Calu3 (cell line): Measurements from ENCODE around the gene GMPR2. TPM values are rescaled to one million over a fixed set of nuclear protein-coding genes. Genes with fewer than 3 reads are reported as not detected.

ENCODE experiments used
- BruUV-seq: library from RNA; stranded (reverse); fragments of 400-500 nt; replicated peaks from 2 replicates; lab custom pipeline; 2021; lab: Mats Ljungman, UMichigan
- CTCF ChIA-PET: fragments of 300-600 bp; sonication (Branson Sonifier 250); formaldehyde crosslinking; loops from one replicate; lab custom pipeline; 2022; ENCODE audit warnings: antibody characterized with exemption; lab: Charles Lee
- DNase-seq: peaks from one replicate; pipeline ENCODE4 v3.0.0; 2022
- H3K27ac Mint-ChIP-seq: one replicate; pipeline ENCODE4 v1.8.0; 2022; ENCODE audit warnings: mixed read lengths; ENCODE audit not compliant: unreplicated experiment
- H3K27me3 Mint-ChIP-seq: one replicate; pipeline ENCODE4 v1.8.0; 2022; ENCODE audit warnings: mixed read lengths; ENCODE audit not compliant: unreplicated experiment
- H3K36me3 Mint-ChIP-seq: one replicate; pipeline ENCODE4 v1.8.0; 2022; ENCODE audit warnings: mild to moderate bottlenecking, moderate library complexity, mixed read lengths; ENCODE audit not compliant: insufficient read depth, unreplicated experiment
- H3K4me1 Mint-ChIP-seq: one replicate; pipeline ENCODE4 v1.8.0; 2022; ENCODE audit warnings: mild to moderate bottlenecking, low read depth, mixed read lengths; ENCODE audit not compliant: unreplicated experiment
- H3K4me3 Mint-ChIP-seq: one replicate; pipeline ENCODE4 v1.8.0; 2022; ENCODE audit warnings: mild to moderate bottlenecking, low read depth, moderate library complexity, mixed read lengths; ENCODE audit not compliant: unreplicated experiment
- H3K9me3 Mint-ChIP-seq: one replicate; pipeline ENCODE4 v1.8.0; 2022; ENCODE audit warnings: low read depth, mixed read lengths; ENCODE audit not compliant: unreplicated experiment
- intact Hi-C: fragments of 100-400 bp; cut with micrococcal nuclease; formaldehyde crosslinking; loops from one replicate; pipeline ENCODE4 v1.10.0; 2022; ENCODE audit not compliant: unreplicated experiment
- total RNA-seq: library from RNA; stranded (reverse); gene quantifications from 2 replicates; pipeline ENCODE4 v1.2.3, GENCODE V29; 2022
- TF ChIP-seq, protein P1 (sequence below): fragments of 200-600 bp; IDR thresholded peaks from one replicate; pipeline ENCODE4 v1.8.0; 2022; ENCODE audit warnings: antibody characterized with exemption; ENCODE audit not compliant: unreplicated experiment

The GMPR2 gene
- total RNA-seq, 1 experiment from 2014 or later = 63.4 TPM

DNA sequence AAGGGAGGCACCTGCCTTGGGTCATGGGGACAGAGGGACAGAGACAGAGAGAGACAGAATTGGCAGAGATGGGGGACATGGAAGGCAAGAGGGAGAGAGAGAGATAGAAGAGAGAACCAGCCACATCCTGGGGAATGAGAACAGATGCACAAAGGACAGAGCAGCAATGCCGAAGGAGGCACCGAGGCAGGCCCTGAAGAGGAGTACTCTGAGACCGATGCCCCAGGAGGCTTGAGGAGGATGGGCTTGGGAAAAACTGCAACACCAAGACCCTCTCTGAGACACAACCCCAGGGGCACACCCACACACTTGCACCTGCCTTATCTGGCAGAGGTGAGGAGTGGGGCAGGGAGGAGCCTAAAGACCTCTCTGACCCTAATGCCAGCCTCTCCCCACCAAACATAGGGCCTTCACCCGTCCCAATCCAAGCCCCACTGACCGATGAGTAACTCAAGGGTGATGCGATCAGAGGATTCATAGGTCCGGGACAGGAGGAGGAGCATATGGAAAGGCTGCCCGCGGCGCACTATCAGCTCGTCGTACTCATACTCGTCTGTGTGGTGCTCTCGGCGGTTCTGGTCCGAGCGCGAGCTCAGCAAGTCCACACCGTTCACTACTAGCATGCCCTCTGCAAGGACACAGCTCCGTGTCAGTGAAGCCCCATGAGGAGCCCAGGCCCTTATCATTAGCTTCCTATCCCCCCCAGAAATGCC, 28.7 kb downstream of the GMPR2 start:
- intact Hi-C loops = no loop called here
- Mint-ChIP-seq H3K27ac (no peak overlapping the region), H3K9me3 (no peaks in the 10 kb centered on the region), H3K36me3 (no peaks in the 10 kb centered on the region), H3K27me3 (no peaks in the 10 kb centered on the region), H3K4me3 (no peak overlapping the region), H3K4me1 (no peaks in the 10 kb centered on the region)
- BruUV-seq = no TSS peak
- CTCF ChIA-PET = interaction anchor here (0.6 kb wide), 2 partner anchors 18 to 56 kb away, joined by 3 to 4 read pairs; partner anchors contain the start of gene TSSK4
- TF ChIP-seq, protein P1, sequence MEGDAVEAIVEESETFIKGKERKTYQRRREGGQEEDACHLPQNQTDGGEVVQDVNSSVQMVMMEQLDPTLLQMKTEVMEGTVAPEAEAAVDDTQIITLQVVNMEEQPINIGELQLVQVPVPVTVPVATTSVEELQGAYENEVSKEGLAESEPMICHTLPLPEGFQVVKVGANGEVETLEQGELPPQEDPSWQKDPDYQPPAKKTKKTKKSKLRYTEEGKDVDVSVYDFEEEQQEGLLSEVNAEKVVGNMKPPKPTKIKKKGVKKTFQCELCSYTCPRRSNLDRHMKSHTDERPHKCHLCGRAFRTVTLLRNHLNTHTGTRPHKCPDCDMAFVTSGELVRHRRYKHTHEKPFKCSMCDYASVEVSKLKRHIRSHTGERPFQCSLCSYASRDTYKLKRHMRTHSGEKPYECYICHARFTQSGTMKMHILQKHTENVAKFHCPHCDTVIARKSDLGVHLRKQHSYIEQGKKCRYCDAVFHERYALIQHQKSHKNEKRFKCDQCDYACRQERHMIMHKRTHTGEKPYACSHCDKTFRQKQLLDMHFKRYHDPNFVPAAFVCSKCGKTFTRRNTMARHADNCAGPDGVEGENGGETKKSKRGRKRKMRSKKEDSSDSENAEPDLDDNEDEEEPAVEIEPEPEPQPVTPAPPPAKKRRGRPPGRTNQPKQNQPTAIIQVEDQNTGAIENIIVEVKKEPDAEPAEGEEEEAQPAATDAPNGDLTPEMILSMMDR = no peak
- DNase-seq = no peak

DNA sequence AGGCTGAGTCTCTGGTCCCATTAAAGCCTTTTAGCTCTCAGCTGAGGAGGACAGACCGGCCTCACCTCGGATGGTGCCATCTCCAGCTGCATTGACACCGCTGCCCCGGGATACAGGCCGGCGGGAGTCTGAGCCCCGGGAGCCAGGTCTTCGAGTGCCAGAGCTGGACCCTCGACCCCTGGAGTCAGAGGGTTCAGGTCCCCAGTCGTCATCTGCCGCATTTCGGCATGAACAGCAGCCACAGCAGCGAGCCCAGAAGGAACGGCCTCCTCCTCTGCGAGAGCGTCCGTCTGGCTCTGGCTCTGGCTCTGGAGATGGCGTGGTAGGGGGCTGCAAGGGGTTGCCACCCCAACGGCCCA, 29.2 kb downstream of the GMPR2 start:
- Mint-ChIP-seq H3K9me3 (no peaks in the 10 kb centered on the region), H3K4me3 (no peak overlapping the region), H3K36me3 (peaks cover 3% of the 10 kb centered on the region), H3K27ac (no peak overlapping the region), H3K4me1 (no peaks in the 10 kb centered on the region), H3K27me3 (no peaks in the 10 kb centered on the region)
- CTCF ChIA-PET = interaction anchor here (0.6 kb wide), 2 partner anchors 19 to 57 kb away, joined by 3 to 4 read pairs; partner anchors contain the start of gene TSSK4
- no peak for DNase-seq
- no TSS peak for BruUV-seq
- TF ChIP-seq, protein P1 = no peak
- intact Hi-C loops = no loop called here

DNA sequence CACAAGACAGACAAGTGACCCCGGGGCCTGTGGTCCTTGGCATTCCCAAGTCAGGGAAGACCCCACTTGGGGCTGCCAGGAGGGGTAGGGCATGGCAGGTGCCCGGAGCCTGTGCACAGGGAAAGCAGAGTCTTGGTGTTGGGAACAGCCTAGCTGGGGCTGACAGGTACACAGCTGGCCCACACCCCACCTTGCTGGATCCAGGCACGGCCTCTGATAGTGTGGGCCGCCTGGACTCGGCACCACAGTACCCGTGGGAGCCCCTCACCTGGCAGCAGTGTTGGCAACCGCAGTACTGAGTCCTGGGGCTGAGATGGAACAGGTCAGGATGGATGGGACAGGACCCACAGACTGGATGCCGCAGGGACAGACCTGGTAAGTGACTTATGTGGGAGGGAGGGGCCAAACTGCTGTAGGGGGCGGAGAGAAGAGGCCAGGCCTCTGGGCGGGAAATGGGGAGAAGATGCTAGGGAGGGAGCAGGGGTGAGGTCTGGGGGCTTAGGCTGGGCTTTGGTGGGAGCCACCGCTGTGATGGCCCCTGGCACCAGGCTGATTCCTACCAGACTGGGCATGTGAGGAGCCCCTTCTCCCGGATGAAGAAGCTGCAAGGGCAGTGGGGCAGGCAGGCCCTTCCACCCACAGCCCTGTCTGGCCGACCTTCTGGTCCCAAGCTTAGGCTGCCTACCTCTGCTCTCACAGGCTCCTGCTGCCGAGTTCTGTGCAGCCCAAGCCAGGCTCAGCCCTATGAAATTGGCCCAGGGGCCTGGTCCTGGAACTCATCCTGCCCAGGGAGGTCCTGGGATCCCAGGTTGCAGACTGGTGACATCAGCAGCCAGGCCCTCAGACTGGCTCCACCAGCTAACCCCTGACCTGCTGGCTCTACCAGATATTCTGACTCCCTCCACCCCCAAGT, 30.3 kb downstream of the GMPR2 start, which contains the start of gene TGM1:
TSS of gene TGM1 (minus strand) at position 357 of the 913 bp plus-strand sequence. CDS start 825 bp downstream, outside the sequence.
- Mint-ChIP-seq H3K4me3 (no peak within 1 kb of the TSS), H3K36me3 (peaks cover 7% of the 10 kb centered on the region), H3K27ac (no peak within 1 kb of the TSS), H3K27me3 (no peaks in the 10 kb centered on the region), H3K9me3 (no peaks in the 10 kb centered on the region), H3K4me1 (no peaks in the 10 kb centered on the region)
- intact Hi-C loops = no loop called here
- no peak for DNase-seq
- no TSS peak for BruUV-seq
- TF ChIP-seq, protein P1 = no peak
- CTCF ChIA-PET = no interaction called here

DNA sequence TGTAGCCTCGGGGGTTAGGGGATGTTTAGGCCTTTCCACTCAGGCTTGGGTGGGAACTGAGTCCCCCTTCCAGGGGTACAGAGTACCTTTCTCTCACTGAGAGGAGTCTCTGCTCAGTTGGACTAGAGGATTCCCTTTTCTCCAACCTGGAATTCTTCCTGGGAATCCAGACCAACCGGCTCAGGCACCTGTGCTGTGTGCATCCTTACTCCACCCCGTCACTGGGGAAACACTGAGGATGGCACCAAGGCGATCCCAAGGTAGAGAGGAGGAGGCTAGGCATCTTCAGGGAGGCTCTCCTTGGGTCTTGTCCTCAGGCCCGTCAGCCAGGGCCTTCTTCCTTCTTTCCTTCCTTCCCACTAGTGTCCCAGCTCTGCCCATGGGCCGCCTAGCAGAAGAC, 31.1 kb downstream of the GMPR2 start:
- Mint-ChIP-seq H3K9me3 (no peaks in the 10 kb centered on the region), H3K4me1 (no peaks in the 10 kb centered on the region), H3K4me3 (no peak overlapping the region), H3K36me3 (peaks cover 7% of the 10 kb centered on the region), H3K27me3 (no peaks in the 10 kb centered on the region), H3K27ac (no peak overlapping the region)
- intact Hi-C loops = no loop called here
- DNase-seq = no peak
- TF ChIP-seq, protein P1 = no peak
- CTCF ChIA-PET = no interaction called here
- BruUV-seq = no TSS peak
